ENCODE measurements around the gene FBXO31.

DNA sequence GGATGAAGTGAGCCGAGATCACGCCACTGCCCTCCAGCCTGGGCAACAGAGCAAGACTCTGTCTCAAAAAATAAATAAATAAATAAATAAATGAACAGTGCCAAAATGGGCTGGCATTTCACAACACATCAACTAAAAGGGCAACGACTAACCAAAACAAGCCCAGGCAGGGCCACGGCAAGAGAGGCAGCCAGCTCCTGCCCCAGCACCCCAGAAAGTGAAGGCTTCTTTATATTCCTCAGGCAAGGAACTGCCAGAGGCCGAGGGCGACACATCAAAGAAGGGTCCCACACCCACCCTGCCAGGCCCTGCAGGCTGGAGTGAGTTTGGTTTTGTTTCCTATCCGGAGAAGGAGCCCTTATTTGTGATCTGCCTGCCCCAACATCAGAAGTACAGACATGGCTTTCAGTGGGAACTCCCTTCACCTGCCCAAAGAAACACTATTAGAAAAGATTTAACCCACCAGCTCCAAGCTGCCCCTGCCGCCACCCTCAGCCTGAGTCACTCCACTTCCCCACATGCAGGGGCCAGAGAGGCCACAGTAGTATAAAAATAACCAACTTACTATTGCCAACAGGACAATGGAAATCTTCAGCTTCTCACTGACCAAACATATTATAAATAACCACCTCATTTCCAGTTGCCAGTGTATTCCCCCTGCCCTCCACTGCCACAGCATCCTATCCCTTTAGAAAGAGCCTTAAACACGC, 8.0 kb downstream of the FBXO31 start:
- TF ChIP-seq CTCF (IDR thresholded peaks at IDR 0.05; ENCODE audit: poor library complexity, severe bottlenecking) (no peak), REST (IDR thresholded peaks at IDR 0.05; ENCODE audit: borderline replicate concordance) (no peak), SMC3 (conservative IDR thresholded peaks at IDR 0.05; ENCODE audit: poor library complexity) (no peak), POLR2AphosphoS5 (IDR thresholded peaks at IDR 0.05) (no peak)
